GM12874 (cell line): ENCODE results near the gene GPR108.

ENCODE experiments used
- CTCF ChIP-seq: IDR thresholded peaks from 2 replicates; pipeline ENCODE4 v1.5.1; 2011; ENCODE audit warnings: low read depth, mild to moderate bottlenecking, control low read depth, low read length, moderate library complexity; ENCODE audit not compliant: insufficient read depth

The GPR108 gene

GRCh38 chr19:6709549-6709948 is 27.8 kb downstream of the GPR108 start:
- no peak for TF ChIP-seq CTCF

GRCh38 chr19:6708346-6708745 is 29.0 kb downstream of the GPR108 start:
- no peak for TF ChIP-seq CTCF

GRCh38 chr19:6707658-6708018 is 29.7 kb downstream of the GPR108 start:
- no peak for TF ChIP-seq CTCF

GRCh38 chr19:6707011-6707657 is 30.2 kb downstream of the GPR108 start:
- TF ChIP-seq CTCF, result no peak

GRCh38 chr19:6706633-6706958 is 30.8 kb downstream of the GPR108 start:
- no peak for TF ChIP-seq CTCF

GRCh38 chr19:6705931-6706632 is 31.3 kb downstream of the GPR108 start:
- TF ChIP-seq CTCF, result no peak

GRCh38 chr19:6700586-6701316 is 36.6 kb downstream of the GPR108 start:
- TF ChIP-seq CTCF, result no peak
